ENCODE measurements around the gene GJA4.
A peak's percentile ranks its signal among the peaks of the same experiment; 100 is the strongest.

Gene GJA4

DNA sequence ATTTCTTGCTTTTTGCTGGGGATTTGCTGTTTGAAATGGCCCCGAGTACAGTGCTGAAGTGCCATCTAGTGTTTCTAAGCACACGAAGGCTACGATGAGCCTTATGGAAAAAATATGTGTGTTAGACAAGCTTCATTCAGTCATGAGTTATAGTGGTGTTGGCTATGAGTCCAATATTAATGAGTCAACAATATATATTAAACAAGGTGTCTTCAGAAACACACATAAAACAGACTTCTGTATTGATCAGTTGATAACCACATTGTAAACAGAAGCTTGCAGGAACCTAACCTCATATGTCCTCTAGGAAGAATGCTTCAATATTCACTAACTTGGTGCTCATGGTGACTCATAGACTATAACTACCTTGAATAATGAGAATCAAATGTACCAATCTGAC lies 39.6 kb upstream of the GJA4 start:
- Histone ChIP-seq H3K27ac (ENCODE audit: extremely low read depth, low read depth, low read length) (no peak overlapping the region), H3K9me3 (ENCODE audit: control insufficient read depth, insufficient read depth, low read depth, low read length) (no peaks in the 10 kb centered on the region), H3K4me3 (ENCODE audit: low read depth, low read length) (no peak overlapping the region), H3K4me1 (ENCODE audit: control insufficient read depth, insufficient read depth, low read length) (no peaks in the 10 kb centered on the region), H3K36me3 (ENCODE audit: control insufficient read depth in 2 of 2, insufficient read depth in 1 of 2, low read length in 2 of 2) (no peaks in the 10 kb centered on the region)
- CTCF ChIA-PET, result interaction anchor here (0.6 to 3.9 kb wide), 2 partner anchors 10 to 771 kb away, joined by 4 to 33 read pairs; no protein-coding TSS in a partner anchor
- POLR2A ChIA-PET, result no interaction called here
- TF ChIP-seq ZNF664 (tag by site-specific recombination; IDR thresholded peaks at IDR 0.05) (no peak), SETDB1 (IDR thresholded peaks at IDR 0.05; ENCODE audit: insufficient read length, low read length) (peak; percentile 52)

DNA sequence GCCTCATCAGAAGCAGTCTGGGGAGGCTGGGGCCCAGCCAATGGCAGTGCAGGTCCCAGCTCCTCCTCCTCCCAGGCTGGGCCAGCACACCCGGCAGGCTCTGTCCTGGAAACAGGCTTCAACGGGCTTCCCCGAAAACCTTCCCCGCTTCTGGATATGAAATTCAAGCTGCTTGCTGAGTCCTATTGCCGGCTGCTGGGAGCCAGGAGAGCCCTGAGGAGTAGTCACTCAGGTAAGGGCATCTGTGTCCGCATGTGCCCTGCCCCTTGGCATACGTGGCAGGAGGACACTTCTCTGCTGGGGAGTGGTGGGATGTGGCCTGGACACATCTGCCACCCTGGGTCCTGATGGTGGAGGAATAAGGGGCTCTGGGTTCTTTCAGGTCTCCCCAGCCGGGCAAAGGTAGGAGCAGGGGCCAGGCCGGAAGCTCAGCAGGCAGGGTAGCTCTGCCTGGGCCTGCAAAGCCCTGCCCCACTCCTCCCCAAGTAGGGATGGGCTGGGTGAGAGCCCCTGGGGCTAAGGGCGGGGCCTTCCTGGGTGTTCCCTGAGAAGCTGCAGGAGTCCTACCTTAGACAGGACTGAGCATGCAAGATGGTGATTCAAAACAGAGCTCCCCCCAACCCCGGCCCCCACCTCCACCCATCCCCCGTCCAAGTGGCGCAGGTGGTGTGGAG lies 37.7 kb upstream of the GJA4 start, which contains the start of gene GJB5:
GJB5 (plus strand) TSS at position 84 of the 674 bp plus-strand sequence. CDS start 2,284 bp downstream, outside the sequence.
- no peak within 1 kb of the TSS for H3K27ac ChIP-seq (ENCODE audit: extremely low read depth, low read depth, low read length)
- no peak for TF ChIP-seq ZNF792 (tag by site-specific recombination; IDR thresholded peaks at IDR 0.05)
- TF ChIP-seq KLF1 (tag by site-specific recombination; IDR thresholded peaks at IDR 0.05), result peak; percentile 44; the same call in 1 of the 2 replicates
- no peak for TF ChIP-seq ZNF169 (tag by site-specific recombination; IDR thresholded peaks at IDR 0.05)

DNA sequence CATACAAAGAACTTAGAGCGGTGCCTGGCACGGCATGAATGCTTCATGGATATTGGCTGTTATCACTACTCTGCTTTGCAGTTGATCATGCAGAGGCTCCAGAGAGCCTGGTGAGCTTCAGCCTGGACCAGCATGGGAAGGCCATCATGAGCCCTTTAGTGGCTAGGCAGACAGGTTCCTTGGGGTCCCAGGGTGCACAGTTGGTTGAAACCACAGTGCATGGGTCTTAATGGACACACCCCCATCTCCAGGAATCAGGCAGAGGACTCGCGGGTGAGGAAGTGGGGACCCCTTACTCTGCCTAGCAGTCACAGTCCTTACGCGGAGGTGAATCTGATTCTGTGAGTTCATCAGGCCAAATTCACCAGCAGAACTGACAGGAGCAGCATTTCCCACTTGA lies 36.8 kb upstream of the GJA4 start:
- no peaks in the 10 kb centered on the region for H3K4me1 ChIP-seq (ENCODE audit: control insufficient read depth, insufficient read depth, low read length)
- H3K27ac ChIP-seq (ENCODE audit: extremely low read depth, low read depth, low read length), result no peak overlapping the region
- POLR2A ChIA-PET, result no interaction called here
- TF ChIP-seq ZBTB7A (tag by site-specific recombination; IDR thresholded peaks at IDR 0.05; ENCODE audit: low read depth) (no peak), ZNF10 (tag by site-specific recombination; IDR thresholded peaks at IDR 0.05) (no peak), ZNF664 (tag by site-specific recombination; IDR thresholded peaks at IDR 0.05) (no peak), ZNF76 (tag by site-specific recombination; IDR thresholded peaks at IDR 0.05; ENCODE audit: borderline replicate concordance, low read depth) (no peak), GLI4 (tag by site-specific recombination; IDR thresholded peaks at IDR 0.05) (no peak), ZNF221 (tag by site-specific recombination; IDR thresholded peaks at IDR 0.05; ENCODE audit: borderline replicate concordance) (no peak), ZNF701 (tag by site-specific recombination; IDR thresholded peaks at IDR 0.05) (no peak), ZNF311 (tag by site-specific recombination; IDR thresholded peaks at IDR 0.05; ENCODE audit: borderline replicate concordance) (no peak), ZNF184 (tag by site-specific recombination; IDR thresholded peaks at IDR 0.05) (no peak), ZBTB1 (tag by site-specific recombination; IDR thresholded peaks at IDR 0.05) (no peak), ZNF660 (tag by site-specific recombination; IDR thresholded peaks at IDR 0.05) (no peak), MEIS1 (CRISPR knock-in tag; IDR thresholded peaks at IDR 0.05; ENCODE audit: borderline replicate concordance) (no peak), GFI1B (tag by site-specific recombination; IDR thresholded peaks at IDR 0.05) (no peak), GLI2 (tag by site-specific recombination; IDR thresholded peaks at IDR 0.05; ENCODE audit: borderline replicate concordance, low read depth) (no peak), ZNF571 (tag by site-specific recombination; IDR thresholded peaks at IDR 0.05) (no peak), ZNF426 (tag by site-specific recombination; IDR thresholded peaks at IDR 0.05) (no peak)
- TF ChIP-seq, protein P1, sequence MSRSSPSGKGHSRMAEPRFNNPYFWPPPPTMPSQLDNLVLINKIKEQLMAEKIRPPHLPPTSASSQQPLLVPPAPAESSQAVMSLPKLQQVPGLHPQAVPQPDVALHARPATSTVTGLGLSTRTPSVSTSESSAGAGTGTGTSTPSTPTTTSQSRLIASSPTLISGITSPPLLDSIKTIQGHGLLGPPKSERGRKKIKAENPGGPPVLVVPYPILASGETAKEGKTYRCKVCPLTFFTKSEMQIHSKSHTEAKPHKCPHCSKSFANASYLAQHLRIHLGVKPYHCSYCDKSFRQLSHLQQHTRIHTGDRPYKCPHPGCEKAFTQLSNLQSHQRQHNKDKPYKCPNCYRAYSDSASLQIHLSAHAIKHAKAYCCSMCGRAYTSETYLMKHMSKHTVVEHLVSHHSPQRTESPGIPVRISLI (tag by site-specific recombination; IDR thresholded peaks at IDR 0.05), result no peak
- TF ChIP-seq, protein P2, sequence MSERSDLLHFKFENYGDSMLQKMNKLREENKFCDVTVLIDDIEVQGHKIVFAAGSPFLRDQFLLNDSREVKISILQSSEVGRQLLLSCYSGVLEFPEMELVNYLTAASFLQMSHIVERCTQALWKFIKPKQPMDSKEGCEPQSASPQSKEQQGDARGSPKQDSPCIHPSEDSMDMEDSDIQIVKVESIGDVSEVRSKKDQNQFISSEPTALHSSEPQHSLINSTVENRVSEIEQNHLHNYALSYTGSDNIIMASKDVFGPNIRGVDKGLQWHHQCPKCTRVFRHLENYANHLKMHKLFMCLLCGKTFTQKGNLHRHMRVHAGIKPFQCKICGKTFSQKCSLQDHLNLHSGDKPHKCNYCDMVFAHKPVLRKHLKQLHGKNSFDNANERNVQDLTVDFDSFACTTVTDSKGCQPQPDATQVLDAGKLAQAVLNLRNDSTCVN (tag by site-specific recombination; optimal IDR thresholded peaks at IDR 0.05), result no peak
- no peak overlapping the region for H3K4me3 ChIP-seq (ENCODE audit: low read depth, low read length)
- H3K36me3 ChIP-seq (ENCODE audit: control insufficient read depth in 2 of 2, insufficient read depth in 1 of 2, low read length in 2 of 2), result no peaks in the 10 kb centered on the region
- CTCF ChIA-PET, result interaction anchor here (1.5 kb wide), 1 partner anchor 13 kb away, joined by 3 read pairs; no protein-coding TSS in a partner anchor
- no peaks in the 10 kb centered on the region for H3K9me3 ChIP-seq (ENCODE audit: control insufficient read depth, insufficient read depth, low read depth, low read length)

More for the DNA sequence above, 37.7 kb upstream of the GJA4 start, which contains the start of gene GJB5:
- Histone ChIP-seq H3K4me3 (ENCODE audit: low read depth, low read length) (no peak within 1 kb of the TSS), H3K36me3 (ENCODE audit: control insufficient read depth in 2 of 2, insufficient read depth in 1 of 2, low read length in 2 of 2) (no peaks in the 10 kb centered on the region), H3K9me3 (ENCODE audit: control insufficient read depth, insufficient read depth, low read depth, low read length) (no peaks in the 10 kb centered on the region), H3K4me1 (ENCODE audit: control insufficient read depth, insufficient read depth, low read length) (no peaks in the 10 kb centered on the region)
- ChIA-PET POLR2A (no interaction called here), CTCF (interaction anchor here (1.1 to 3.9 kb wide), 2 partner anchors 12 to 1122 kb away, joined by 3 to 33 read pairs; no protein-coding TSS in a partner anchor)

Data from HEK293 (cell line).